Ovary (tissue), 3 donors: ENCODE data around the gene IFNA8.

ENCODE experiments used
- CTCF ChIP-seq, 3 donors: fragments of 450-650 bp in 2 of 3; fragments of 200-600 bp in 1 of 3; IDR thresholded peaks; one replicate each; pipeline versions ENCODE4 v1.5.1 to v1.8.0; 2016 to 2022; ENCODE audit warnings: antibody characterized with exemption in 3 of 3, mild to moderate bottlenecking in 1 of 3
- EP300 ChIP-seq: sonication (generic); formaldehyde crosslinking; IDR thresholded peaks from one replicate; pipeline ENCODE4 v1.6.1; 2017; ENCODE audit warnings: antibody characterized with exemption
- POLR2A ChIP-seq: fragments of 450-650 bp; IDR thresholded peaks from one replicate; pipeline ENCODE4 v1.6.1; 2017; ENCODE audit warnings: antibody characterized with exemption, mild to moderate bottlenecking, moderate library complexity
- donor health status: DM: no; HTN: no; CAD: no.

- TF ChIP-seq POLR2A = no peak
- TF ChIP-seq CTCF (IDR thresholded peaks at IDR 0.05) = no peak
- no peak for TF ChIP-seq EP300
Measured at GRCh38 chr9:21454149-21454548, 45.2 kb downstream of the IFNA8 start.
